ENCODE data around the gene CAPZB.

The CAPZB gene

DNA sequence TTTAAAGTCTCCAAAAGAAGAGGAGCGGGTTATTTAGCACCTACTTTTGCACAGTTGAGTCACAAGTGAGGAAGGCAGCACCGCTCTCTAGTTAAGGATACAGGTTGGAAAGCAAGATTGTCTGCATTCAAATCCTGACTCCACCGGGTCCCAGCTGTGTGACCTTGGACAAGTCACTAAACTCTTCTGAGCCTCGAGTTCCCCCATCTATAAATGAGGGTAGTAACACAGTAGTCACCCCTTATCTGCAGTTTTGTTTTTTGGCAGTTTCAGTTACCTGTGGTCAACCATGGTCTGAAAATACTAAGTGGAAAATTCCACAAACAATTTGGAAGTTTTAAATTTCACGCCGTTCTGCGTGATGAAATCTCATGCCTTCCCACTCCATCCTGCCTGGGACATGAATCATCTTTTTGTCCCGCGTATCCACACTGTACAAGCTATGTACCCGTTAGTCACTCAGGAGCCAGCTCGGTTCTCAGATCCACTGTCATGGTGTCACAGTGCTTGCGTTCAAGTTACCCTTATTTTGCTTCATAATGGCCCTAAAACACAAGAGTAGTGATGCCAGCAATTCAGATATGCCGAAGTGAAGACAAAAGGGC lies 49.4 kb downstream of the CAPZB start:
- Histone ChIP-seq H3K9me3 (ENCODE audit: low read depth, low read length) (no peaks in the 10 kb centered on the region), H3K9ac (ENCODE audit: insufficient read length) (no peak overlapping the region), H3K36me3 (ENCODE audit: insufficient read depth, low read length) (no peaks in the 10 kb centered on the region), H3K27ac (no peak overlapping the region), H3K4me3 (no peak overlapping the region)
- DNase-seq (ENCODE audit: low read depth, low spot score), result no peak
- TF ChIP-seq FOXP2 (optimal IDR thresholded peaks at IDR 0.05; ENCODE audit: control extremely low read depth, extremely low read length, insufficient read depth), result no peak
- no peak for TF ChIP-seq POLR2AphosphoS5 (IDR thresholded peaks at IDR 0.05; ENCODE audit: borderline replicate concordance, low read depth, low read length)
- TF ChIP-seq EZH2 (IDR thresholded peaks at IDR 0.05), result no peak

DNA sequence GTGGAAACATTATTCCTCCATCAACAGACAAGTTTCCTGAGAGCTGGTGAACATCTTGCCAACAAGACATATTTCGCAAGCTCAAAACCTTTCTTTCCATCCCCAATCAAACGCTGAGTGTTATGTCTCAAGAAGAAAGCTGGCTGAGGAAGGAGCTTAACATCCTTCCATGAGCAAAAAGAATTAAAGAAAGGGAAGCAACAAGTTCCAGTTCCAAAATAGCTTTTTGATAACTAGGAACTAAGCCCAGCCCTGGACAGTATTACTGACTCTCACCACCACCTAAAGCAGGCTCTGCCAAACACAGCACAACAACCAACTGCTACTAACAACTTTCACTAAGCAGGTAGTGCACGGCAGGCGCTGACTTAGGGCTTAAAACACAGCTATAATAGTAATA lies 50.2 kb downstream of the CAPZB start:
- Histone ChIP-seq H3K4me3 (no peak overlapping the region), H3K36me3 (ENCODE audit: insufficient read depth, low read length) (no peaks in the 10 kb centered on the region), H3K27ac (no peak overlapping the region), H3K9me3 (ENCODE audit: low read depth, low read length) (no peaks in the 10 kb centered on the region), H3K9ac (ENCODE audit: insufficient read length) (no peak overlapping the region)
- TF ChIP-seq EZH2 (IDR thresholded peaks at IDR 0.05), result no peak
- TF ChIP-seq POLR2AphosphoS5 (IDR thresholded peaks at IDR 0.05; ENCODE audit: borderline replicate concordance, low read depth, low read length), result no peak
- TF ChIP-seq FOXP2 (optimal IDR thresholded peaks at IDR 0.05; ENCODE audit: control extremely low read depth, extremely low read length, insufficient read depth), result no peak
- no peak for DNase-seq (ENCODE audit: low read depth, low spot score)

DNA sequence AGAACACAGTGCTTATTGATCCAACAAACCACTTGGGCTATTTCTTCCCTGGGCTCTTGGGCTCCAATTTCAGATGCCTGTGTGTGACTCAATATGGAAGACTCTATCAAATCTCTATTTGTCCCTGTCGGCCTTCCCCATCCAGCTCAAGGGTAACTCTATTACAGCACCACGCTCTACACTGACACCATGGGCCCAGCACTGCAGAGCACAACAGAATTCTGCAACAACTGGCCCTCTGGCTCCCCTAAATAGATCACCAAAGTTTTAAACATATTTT lies 51.7 kb downstream of the CAPZB start:
- no peaks in the 10 kb centered on the region for H3K36me3 ChIP-seq (ENCODE audit: insufficient read depth, low read length)
- H3K9ac ChIP-seq (ENCODE audit: insufficient read length), result no peak overlapping the region
- no peak overlapping the region for H3K4me3 ChIP-seq
- no peaks in the 10 kb centered on the region for H3K9me3 ChIP-seq (ENCODE audit: low read depth, low read length)
- no peak overlapping the region for H3K27ac ChIP-seq
- TF ChIP-seq FOXP2 (optimal IDR thresholded peaks at IDR 0.05; ENCODE audit: control extremely low read depth, extremely low read length, insufficient read depth) (no peak), POLR2AphosphoS5 (IDR thresholded peaks at IDR 0.05; ENCODE audit: borderline replicate concordance, low read depth, low read length) (no peak), EZH2 (IDR thresholded peaks at IDR 0.05) (no peak)
- no peak for DNase-seq (ENCODE audit: low read depth, low spot score)

DNA sequence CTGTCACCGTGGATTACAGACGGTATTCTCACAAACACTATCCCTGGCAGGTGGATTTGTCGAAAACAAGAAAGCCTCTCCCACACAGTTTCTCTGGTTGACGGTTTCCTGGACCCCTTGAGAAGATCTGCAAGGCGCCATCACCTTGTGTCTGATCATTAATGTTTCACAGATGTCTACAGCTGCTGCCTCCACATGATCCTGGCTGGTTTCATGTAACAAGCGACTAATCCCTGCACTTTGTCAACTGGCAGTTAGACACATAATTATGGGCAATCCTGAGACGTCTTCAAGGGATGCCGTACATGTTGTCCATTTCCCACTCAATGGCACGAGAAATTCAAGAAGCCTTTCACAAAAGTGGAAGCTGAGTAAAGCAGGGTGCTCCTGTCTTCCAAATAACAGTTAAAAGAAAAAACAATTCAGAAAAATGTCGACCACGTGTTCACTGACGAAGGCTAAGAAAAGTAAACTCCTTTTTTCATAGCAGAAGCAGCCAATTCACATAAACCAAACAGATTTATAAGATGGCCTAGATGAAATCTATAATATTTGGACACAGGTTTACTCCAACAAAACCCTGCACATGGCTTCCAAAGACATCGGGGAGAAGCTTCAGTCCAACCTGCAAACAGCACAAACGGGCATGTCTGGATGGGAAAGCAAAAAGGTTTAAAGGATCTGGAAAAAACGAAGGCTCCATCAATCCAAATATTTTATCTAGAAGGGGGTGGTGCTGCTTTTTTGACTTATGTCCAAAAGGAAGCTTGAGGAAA lies 52.2 kb downstream of the CAPZB start:
- DNase-seq (ENCODE audit: low read depth, low spot score), result no peak
- Histone ChIP-seq H3K27ac (no peak overlapping the region), H3K36me3 (ENCODE audit: insufficient read depth, low read length) (no peaks in the 10 kb centered on the region), H3K9ac (ENCODE audit: insufficient read length) (no peak overlapping the region), H3K4me3 (no peak overlapping the region), H3K9me3 (ENCODE audit: low read depth, low read length) (no peaks in the 10 kb centered on the region)
- TF ChIP-seq FOXP2 (optimal IDR thresholded peaks at IDR 0.05; ENCODE audit: control extremely low read depth, extremely low read length, insufficient read depth) (no peak), EZH2 (IDR thresholded peaks at IDR 0.05) (no peak), POLR2AphosphoS5 (IDR thresholded peaks at IDR 0.05; ENCODE audit: borderline replicate concordance, low read depth, low read length) (no peak)

DNA sequence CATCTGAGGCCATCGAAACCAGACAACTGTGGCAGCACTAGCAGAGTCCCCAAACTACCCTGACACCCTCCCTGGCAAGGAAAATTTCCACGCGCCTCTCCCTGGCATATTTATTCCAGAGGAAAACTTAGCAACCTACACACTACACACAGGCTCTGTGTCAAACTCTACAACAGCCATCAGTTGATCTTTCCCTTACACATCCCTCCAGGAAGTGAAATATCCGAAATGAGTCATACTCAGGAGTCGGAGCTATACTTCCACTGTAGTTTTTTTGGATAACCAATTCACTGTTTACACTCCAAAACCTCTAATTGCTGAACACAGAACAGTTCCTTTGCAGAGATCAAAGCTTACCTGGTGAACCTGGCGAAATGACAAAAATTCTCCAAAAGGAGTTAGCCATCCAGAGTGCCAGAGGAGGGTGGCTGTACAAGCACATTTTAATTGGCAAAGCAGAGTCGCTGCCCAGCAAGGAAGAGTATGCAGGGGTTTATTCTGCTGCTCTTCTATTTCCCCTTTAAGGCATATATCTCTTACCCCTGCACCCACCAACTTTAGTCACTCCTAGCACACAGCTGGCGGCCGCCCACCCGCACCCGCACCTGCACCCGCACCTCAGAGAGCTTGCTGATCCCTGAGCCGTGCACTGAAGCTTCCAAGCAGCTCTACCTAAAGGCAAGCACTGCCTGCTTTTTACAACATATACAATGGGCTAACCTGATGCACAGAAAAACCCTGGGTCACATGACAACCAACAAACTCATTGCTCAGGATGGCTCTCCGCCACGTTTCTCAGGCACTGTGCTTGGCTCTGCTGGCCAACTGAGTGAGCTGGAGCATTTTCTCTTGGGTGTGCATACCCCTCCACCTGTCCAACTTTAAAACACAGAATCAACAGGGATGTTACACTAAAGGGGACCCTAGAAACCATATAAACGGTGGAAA lies 54.9 kb downstream of the CAPZB start:
- Histone ChIP-seq H3K36me3 (ENCODE audit: insufficient read depth, low read length) (no peaks in the 10 kb centered on the region), H3K27ac (no peak overlapping the region)

DNA sequence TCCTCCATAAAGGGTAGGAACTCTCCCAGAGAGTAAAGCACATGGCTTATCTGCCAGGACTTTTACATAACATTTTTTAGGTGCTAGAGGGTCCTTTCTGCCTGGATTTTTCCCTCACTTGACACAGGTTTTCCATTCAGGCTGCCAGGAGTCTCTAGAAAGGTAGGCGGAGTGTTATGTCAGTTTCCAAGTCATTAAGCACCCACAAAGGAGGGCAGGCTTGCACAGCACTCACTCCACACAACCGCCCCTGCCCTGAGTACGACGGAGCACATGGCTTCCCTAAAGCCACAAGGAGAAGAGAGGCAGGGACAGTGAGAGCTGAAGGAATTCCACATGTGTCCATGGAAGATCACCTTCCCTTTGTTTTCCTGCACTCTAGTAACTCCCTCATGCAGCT lies 55.7 kb downstream of the CAPZB start:
- Histone ChIP-seq H3K9me3 (ENCODE audit: low read depth, low read length) (no peaks in the 10 kb centered on the region), H3K9ac (ENCODE audit: insufficient read length) (no peak overlapping the region), H3K4me3 (no peak overlapping the region), H3K27ac (no peak overlapping the region), H3K36me3 (ENCODE audit: insufficient read depth, low read length) (no peaks in the 10 kb centered on the region)
- DNase-seq (ENCODE audit: low read depth, low spot score), result no peak
- no peak for TF ChIP-seq POLR2AphosphoS5 (IDR thresholded peaks at IDR 0.05; ENCODE audit: borderline replicate concordance, low read depth, low read length)
- no peak for TF ChIP-seq EZH2 (IDR thresholded peaks at IDR 0.05)
- TF ChIP-seq FOXP2 (optimal IDR thresholded peaks at IDR 0.05; ENCODE audit: control extremely low read depth, extremely low read length, insufficient read depth), result no peak

More for the DNA sequence above, 54.9 kb downstream of the CAPZB start:
- no peak for DNase-seq (ENCODE audit: low read depth, low spot score)
- H3K9me3 ChIP-seq (ENCODE audit: low read depth, low read length), result no peaks in the 10 kb centered on the region
- TF ChIP-seq FOXP2 (optimal IDR thresholded peaks at IDR 0.05; ENCODE audit: control extremely low read depth, extremely low read length, insufficient read depth) (no peak), POLR2AphosphoS5 (IDR thresholded peaks at IDR 0.05; ENCODE audit: borderline replicate concordance, low read depth, low read length) (no peak), EZH2 (IDR thresholded peaks at IDR 0.05) (no peak)
- no peak overlapping the region for H3K9ac ChIP-seq (ENCODE audit: insufficient read length)
- no peak overlapping the region for H3K4me3 ChIP-seq

DNA sequence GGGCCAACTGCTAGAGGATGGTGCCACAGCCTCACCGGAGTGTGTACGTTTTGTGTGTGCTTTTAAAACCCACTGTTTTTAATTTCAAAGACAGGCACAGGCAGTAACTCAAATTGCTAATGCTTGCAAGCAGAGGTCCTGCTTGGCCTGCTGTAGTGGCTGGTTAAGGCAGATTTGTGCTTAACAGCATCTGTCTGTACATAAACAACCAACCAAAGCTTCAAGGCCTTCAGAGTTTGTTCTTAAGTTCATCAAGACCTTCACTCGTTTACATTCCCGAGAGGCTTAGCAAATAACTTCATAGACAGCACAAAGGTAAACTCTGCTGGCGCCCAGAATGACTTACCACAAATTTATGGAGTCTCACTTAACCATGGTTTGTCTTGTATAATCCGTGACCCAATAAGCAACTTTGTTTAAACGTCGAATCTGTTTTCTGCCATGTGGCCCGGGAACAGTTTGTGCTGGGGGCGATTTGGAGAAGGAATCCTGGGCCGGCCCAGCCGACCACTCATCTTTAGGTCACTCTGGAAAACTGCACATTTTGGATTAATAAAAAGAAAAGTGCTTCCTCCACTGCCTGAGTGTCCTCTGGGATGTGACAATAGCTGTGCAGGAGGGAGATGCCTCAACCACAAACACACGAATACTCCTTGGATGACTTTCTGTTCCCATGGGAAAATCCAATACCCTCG lies 58.1 kb downstream of the CAPZB start:
- no peak overlapping the region for H3K27ac ChIP-seq
- no peaks in the 10 kb centered on the region for H3K9me3 ChIP-seq (ENCODE audit: low read depth, low read length)
- H3K9ac ChIP-seq (ENCODE audit: insufficient read length), result no peak overlapping the region
- TF ChIP-seq FOXP2 (optimal IDR thresholded peaks at IDR 0.05; ENCODE audit: control extremely low read depth, extremely low read length, insufficient read depth) (no peak), POLR2AphosphoS5 (IDR thresholded peaks at IDR 0.05; ENCODE audit: borderline replicate concordance, low read depth, low read length) (no peak), EZH2 (IDR thresholded peaks at IDR 0.05) (no peak)
- no peak overlapping the region for H3K4me3 ChIP-seq
- DNase-seq (ENCODE audit: low read depth, low spot score), result no peak
- H3K36me3 ChIP-seq (ENCODE audit: insufficient read depth, low read length), result no peaks in the 10 kb centered on the region

Data from SK-N-MC (cell line).